SHP77 (cell line): ENCODE results near the gene KCNK15.
"Not testable (repeated sequence)": the region's sequence is repeated elsewhere in the genome, so short reads cannot be mapped to it uniquely, and the experiment has no call there.

Experiments
- DNase-seq, 2 experiments: peaks; one replicate each; lab custom pipeline; 2025; lab: John Stamatoyannopoulos, UW

Gene KCNK15

GRCh38 chr20:44745598-44746366, at the start of gene KCNK15:
Gene KCNK15 (plus strand): TSS chr20:44745865. CDS start chr20:44745911, 46 bp downstream.
- DNase-seq = no peak

- DNase-seq = no peak
These were observed 49.4 kb upstream of the KCNK15 start for GRCh38 chr20:44696315-44696714.

GRCh38 chr20:44697041-44697440, 48.6 kb upstream of the KCNK15 start:
- not testable (repeated sequence) for DNase-seq

GRCh38 chr20:44698351-44698750, 47.3 kb upstream of the KCNK15 start:
- DNase-seq = no peak

- peak in 1 of 2 experiments; percentile 7 for DNase-seq
These were observed 45.4 kb upstream of the KCNK15 start for GRCh38 chr20:44700306-44700705.

- no peak for DNase-seq
These were observed 44.4 kb upstream of the KCNK15 start for GRCh38 chr20:44701118-44701857.

GRCh38 chr20:44701858-44702256, 43.8 kb upstream of the KCNK15 start:
- DNase-seq = no peak

- no peak for DNase-seq
These were observed 42.9 kb upstream of the KCNK15 start for GRCh38 chr20:44702776-44703175.

GRCh38 chr20:44703183-44703925, 42.3 kb upstream of the KCNK15 start:
- no peak for DNase-seq

- no peak for DNase-seq
These were observed 41.6 kb upstream of the KCNK15 start for GRCh38 chr20:44703956-44704488.

GRCh38 chr20:44704551-44704971, 41.1 kb upstream of the KCNK15 start:
- no peak for DNase-seq

- no peak for DNase-seq
These were observed 40.1 kb upstream of the KCNK15 start for GRCh38 chr20:44705364-44706094.

GRCh38 chr20:44706301-44707017, 39.2 kb upstream of the KCNK15 start:
- DNase-seq = no peak

- DNase-seq = no peak
These were observed 38.6 kb upstream of the KCNK15 start for GRCh38 chr20:44707018-44707579.

GRCh38 chr20:44709380-44709779, 36.3 kb upstream of the KCNK15 start:
- no peak for DNase-seq

GRCh38 chr20:44709797-44710196, 35.9 kb upstream of the KCNK15 start:
- DNase-seq = no peak

GRCh38 chr20:44711237-44711636, 34.4 kb upstream of the KCNK15 start:
- no peak for DNase-seq

GRCh38 chr20:44714102-44714700, 31.5 kb upstream of the KCNK15 start:
- no peak for DNase-seq

- DNase-seq = no peak
These were observed 30.8 kb upstream of the KCNK15 start, which contains the start of gene CCN5 for GRCh38 chr20:44714701-44715498. Gene CCN5 (plus strand): TSS chr20:44715369. CDS start chr20:44715391, 22 bp downstream.
